ENCODE results near the gene VPS33A. TPM values are rescaled to one million over a fixed set of nuclear protein-coding genes. Genes with fewer than 3 reads are reported as not detected.

Gene VPS33A
- total and polyA plus RNA-seq, 10 donors = 9.7 to 31.5 (median 21.8) TPM

- peak overlapping the region in 6 of 8 donors; percentile 2 to 72 (median 54) for H3K27ac ChIP-seq
These were observed 20.7 kb downstream of the VPS33A start for GRCh38 chr12:122245553-122245952.

GRCh38 chr12:122244565-122245371 is 21.5 kb downstream of the VPS33A start:
- no peak for DNase-seq
- TF ChIP-seq CTCF (IDR thresholded peaks at IDR 0.05 in 8 of 11, conservative IDR thresholded peaks at IDR 0.05 in 3 of 11) (no peak), POLR2AphosphoS5 (IDR thresholded peaks at IDR 0.05) (no peak), POLR2A (IDR thresholded peaks at IDR 0.05) (no peak)
- peaks cover 0 to 8% (median 3%) of the 10 kb centered on the region in 6 donors for H3K4me1 ChIP-seq
- no peaks in the 10 kb centered on the region for H3K27me3 ChIP-seq (replicated peaks in 1 of 7)
- no peaks in the 10 kb centered on the region for H3K9me3 ChIP-seq
- 65 to 87% (median 78%) methylated on average over 11 of the region's 11 CpGs for WGBS, 5 donors
- H3K27ac ChIP-seq = peak overlapping the region in 6 of 8 donors; percentile 2 to 72 (median 54)
- intact Hi-C loops (cut with DNase I; ENCODE audit: low total_unique reads) = no loop called here
- H3K36me3 ChIP-seq = peaks cover 0 to 98% (median 46%) of the 10 kb centered on the region in 6 donors
- H3K4me3 ChIP-seq = peak overlapping the region in 5 of 8 donors; percentile 2 to 62 (median 12)

More at GRCh38 chr12:122245553-122245952, 20.7 kb downstream of the VPS33A start:
- 88 to 100% (median 93%) methylated on average over 1 of the region's 1 CpG for WGBS, 5 donors
- intact Hi-C loops (cut with DNase I; ENCODE audit: low total_unique reads) = no loop called here
- Histone ChIP-seq H3K4me1 (peaks cover 0 to 8% (median 3%) of the 10 kb centered on the region in 6 donors), H3K4me3 (no peak overlapping the region), H3K27me3 (replicated peaks in 1 of 7) (no peaks in the 10 kb centered on the region), H3K36me3 (peaks cover 0 to 98% (median 48%) of the 10 kb centered on the region in 6 donors), H3K9me3 (no peaks in the 10 kb centered on the region)
- no peak for DNase-seq
- TF ChIP-seq POLR2AphosphoS5 (IDR thresholded peaks at IDR 0.05) = no peak
- no peak for TF ChIP-seq POLR2A (IDR thresholded peaks at IDR 0.05)
- TF ChIP-seq CTCF (IDR thresholded peaks at IDR 0.05 in 8 of 11, conservative IDR thresholded peaks at IDR 0.05 in 3 of 11) = no peak

GRCh38 chr12:122243965-122244364 is 22.3 kb downstream of the VPS33A start:
- peaks cover 0 to 8% (median 3%) of the 10 kb centered on the region in 6 donors for H3K4me1 ChIP-seq
- intact Hi-C loops (cut with DNase I; ENCODE audit: low total_unique reads) = no loop called here
- H3K36me3 ChIP-seq = peaks cover 0 to 98% (median 42%) of the 10 kb centered on the region in 6 donors
- WGBS, 5 donors = 68 to 83% (median 73%) methylated on average over 6 of the region's 6 CpGs
- TF ChIP-seq POLR2A (IDR thresholded peaks at IDR 0.05) (no peak), CTCF (IDR thresholded peaks at IDR 0.05 in 8 of 11, conservative IDR thresholded peaks at IDR 0.05 in 3 of 11) (no peak), POLR2AphosphoS5 (IDR thresholded peaks at IDR 0.05) (no peak)
- no peaks in the 10 kb centered on the region for H3K27me3 ChIP-seq (replicated peaks in 1 of 7)
- peak overlapping the region in 2 of 8 donors; percentile 23 to 62 for H3K4me3 ChIP-seq
- H3K9me3 ChIP-seq = no peaks in the 10 kb centered on the region
- DNase-seq = no peak
- peak overlapping the region in 4 of 8 donors; percentile 47 to 72 (median 65) for H3K27ac ChIP-seq

GRCh38 chr12:122238861-122239260 is 27.4 kb downstream of the VPS33A start:
- no peak for DNase-seq
- no peak for TF ChIP-seq CTCF (IDR thresholded peaks at IDR 0.05 in 8 of 11, conservative IDR thresholded peaks at IDR 0.05 in 3 of 11)
- no peak for TF ChIP-seq POLR2A (IDR thresholded peaks at IDR 0.05)
- TF ChIP-seq POLR2AphosphoS5 (IDR thresholded peaks at IDR 0.05) = no peak
- 93 to 99% (median 96%) methylated on average over 5 of the region's 5 CpGs for WGBS, 5 donors
- H3K4me1 ChIP-seq = peaks cover 0 to 10% (median 3%) of the 10 kb centered on the region in 6 donors
- H3K27ac ChIP-seq = no peak overlapping the region
- no peaks in the 10 kb centered on the region for H3K9me3 ChIP-seq
- no peak overlapping the region for H3K4me3 ChIP-seq
- intact Hi-C loops (cut with DNase I; ENCODE audit: low total_unique reads) = no loop called here
- no peaks in the 10 kb centered on the region for H3K27me3 ChIP-seq (replicated peaks in 1 of 7)
- peaks cover 0 to 100% (median 69%) of the 10 kb centered on the region in 6 donors for H3K36me3 ChIP-seq
